ENCODE data around the gene PGAP3. TPM values are rescaled to one million over a fixed set of nuclear protein-coding genes. Genes with fewer than 3 reads are reported as not detected.

PGAP3 gene
- total and polyA plus RNA-seq, 3 experiments from 2014 or later = 11.8 to 22.4 (median 12.1) TPM

GRCh38 chr17:39625198-39625785 lies 62.6 kb downstream of the PGAP3 start:
- H3K36me3 ChIP-seq (ENCODE audit: insufficient read depth, low read length) = no peaks in the 10 kb centered on the region
- DNase-seq = no peak
- no peaks in the 10 kb centered on the region for H3K36me3 Mint-ChIP-seq
- peaks cover 22 to 29% of the 10 kb centered on the region in 2 donors for H3K27me3 Mint-ChIP-seq
- H3K9me3 Mint-ChIP-seq = no peaks in the 10 kb centered on the region
- ChIA-PET POLR2A (interaction anchor here (0.5 kb wide), 1 partner anchor 831 kb away, joined by 11 read pairs; no protein-coding TSS in a partner anchor), CTCF (interaction anchor here (0.5 to 11.4 kb wide), 9 partner anchors 8 to 355 kb away, joined by 3 to 161 read pairs (median 4); partner anchors contain the start of genes PNMT, PSMD3 and STARD3)
- H3K4me3 ChIP-seq (ENCODE audit: low read length) = no peak overlapping the region
- peaks cover 23% of the 10 kb centered on the region for H3K27me3 ChIP-seq (ENCODE audit: insufficient read depth, low read length, poor library complexity, severe bottlenecking)
- no peak overlapping the region for H3K27ac Mint-ChIP-seq
- H3K27ac ChIP-seq (ENCODE audit: low read depth, low read length) = no peak overlapping the region
- H3K4me1 ChIP-seq (ENCODE audit: insufficient read depth, low read length) = peaks cover 27% of the 10 kb centered on the region
- H3K4me1 Mint-ChIP-seq = peaks cover 13 to 30% (median 20%) of the 10 kb centered on the region in 3 donors
- peak overlapping the region in 2 of 7 donors; percentile 37 to 39 for H3K4me3 Mint-ChIP-seq
- H3K9me3 ChIP-seq (ENCODE audit: low read length) = no peaks in the 10 kb centered on the region

- Histone ChIP-seq H3K36me3 (ENCODE audit: insufficient read depth, low read length) (no peaks in the 10 kb centered on the region), H3K4me1 (ENCODE audit: insufficient read depth, low read length) (peaks cover 27% of the 10 kb centered on the region), H3K27ac (ENCODE audit: low read depth, low read length) (no peak overlapping the region), H3K4me3 (ENCODE audit: low read length) (no peak overlapping the region), H3K27me3 (ENCODE audit: insufficient read depth, low read length, poor library complexity, severe bottlenecking) (peaks cover 23% of the 10 kb centered on the region), H3K9me3 (ENCODE audit: low read length) (no peaks in the 10 kb centered on the region)
- ChIA-PET POLR2A (interaction anchor here (0.6 kb wide), 1 partner anchor 182 kb away, joined by 3 read pairs; no protein-coding TSS in a partner anchor), CTCF (interaction anchor here (1.1 to 11.4 kb wide), 9 partner anchors 9 to 356 kb away, joined by 3 to 161 read pairs (median 15); partner anchors contain the start of genes MIEN1, PNMT, PSMD3 and STARD3)
- Mint-ChIP-seq H3K4me1 (peaks cover 13 to 30% (median 20%) of the 10 kb centered on the region in 3 donors), H3K27me3 (peaks cover 22 to 27% of the 10 kb centered on the region in 2 donors), H3K36me3 (no peaks in the 10 kb centered on the region), H3K27ac (no peak overlapping the region), H3K4me3 (peak overlapping the region in 1 of 7 donors; percentile 38), H3K9me3 (no peaks in the 10 kb centered on the region)
- DNase-seq = no peak
Measured at GRCh38 chr17:39624313-39624712, 63.5 kb downstream of the PGAP3 start.

GRCh38 chr17:39623356-39623950 lies 64.4 kb downstream of the PGAP3 start:
- peak; percentile 74 to 87 (median 79) for DNase-seq
- POLR2A ChIA-PET = interaction anchor here (1.0 to 1.1 kb wide), 2 partner anchors 76 to 129 kb away, joined by 3 to 4 read pairs; no protein-coding TSS in a partner anchor
- no peak overlapping the region for H3K27ac ChIP-seq (ENCODE audit: low read depth, low read length)
- no peaks in the 10 kb centered on the region for H3K9me3 Mint-ChIP-seq
- H3K27me3 ChIP-seq (ENCODE audit: insufficient read depth, low read length, poor library complexity, severe bottlenecking) = peaks cover 23% of the 10 kb centered on the region
- CTCF ChIA-PET = interaction anchor here (0.7 to 11.4 kb wide), 22 partner anchors 10 to 333 kb away, joined by 3 to 161 read pairs (median 6); partner anchors contain the start of genes MIEN1, PNMT, STARD3 and TCAP
- no peaks in the 10 kb centered on the region for H3K36me3 ChIP-seq (ENCODE audit: insufficient read depth, low read length)
- peaks cover 17 to 23% of the 10 kb centered on the region in 2 donors for H3K27me3 Mint-ChIP-seq
- peak overlapping the region in 3 of 8 donors; percentile 50 to 87 (median 69) for H3K27ac Mint-ChIP-seq
- H3K4me3 ChIP-seq (ENCODE audit: low read length) = no peak overlapping the region
- H3K36me3 Mint-ChIP-seq = no peaks in the 10 kb centered on the region
- H3K4me1 ChIP-seq (ENCODE audit: insufficient read depth, low read length) = peaks cover 28% of the 10 kb centered on the region
- peak overlapping the region in 4 of 7 donors; percentile 54 to 78 (median 64) for H3K4me3 Mint-ChIP-seq
- no peaks in the 10 kb centered on the region for H3K9me3 ChIP-seq (ENCODE audit: low read length)
- H3K4me1 Mint-ChIP-seq = peaks cover 15 to 32% (median 20%) of the 10 kb centered on the region in 3 donors

- peaks cover 18 to 37% (median 20%) of the 10 kb centered on the region in 3 donors for H3K4me1 Mint-ChIP-seq
- Histone ChIP-seq H3K9me3 (ENCODE audit: low read length) (no peaks in the 10 kb centered on the region), H3K27ac (ENCODE audit: low read depth, low read length) (peak overlapping the region; percentile 57), H3K4me1 (ENCODE audit: insufficient read depth, low read length) (peaks cover 31% of the 10 kb centered on the region), H3K36me3 (ENCODE audit: insufficient read depth, low read length) (no peaks in the 10 kb centered on the region), H3K27me3 (ENCODE audit: insufficient read depth, low read length, poor library complexity, severe bottlenecking) (peaks cover 17% of the 10 kb centered on the region), H3K4me3 (ENCODE audit: low read length) (peak overlapping the region; percentile 50)
- H3K27ac Mint-ChIP-seq = peak overlapping the region; percentile 80 to 92 (median 87)
- H3K36me3 Mint-ChIP-seq = no peaks in the 10 kb centered on the region
- ChIA-PET CTCF (interaction anchor here (0.8 to 11.4 kb wide), 42 partner anchors 9 to 596 kb away, joined by 3 to 161 read pairs (median 5); partner anchors contain the start of genes IKZF3, MIEN1, PNMT and STARD3), POLR2A (interaction anchor here (0.6 to 1.3 kb wide), 4 partner anchors 8 to 180 kb away, joined by 3 to 9 read pairs (median 4); partner anchors contain the start of gene PGAP3)
- peak in 3 of 5 donors; percentile 14 to 71 (median 27) for DNase-seq
- H3K4me3 Mint-ChIP-seq = peak overlapping the region; percentile 70 to 91 (median 83)
- peaks cover 10 to 16% of the 10 kb centered on the region in 2 donors for H3K27me3 Mint-ChIP-seq
- no peaks in the 10 kb centered on the region for H3K9me3 Mint-ChIP-seq
Measured at GRCh38 chr17:39622380-39623006, 65.4 kb downstream of the PGAP3 start.

- peak overlapping the region; percentile 70 to 91 (median 83) for H3K4me3 Mint-ChIP-seq
- DNase-seq = peak; percentile 80 to 89 (median 83)
- no peaks in the 10 kb centered on the region for H3K9me3 Mint-ChIP-seq
- H3K27ac ChIP-seq (ENCODE audit: low read depth, low read length) = peak overlapping the region; percentile 57
- no peaks in the 10 kb centered on the region for H3K9me3 ChIP-seq (ENCODE audit: low read length)
- ChIA-PET CTCF (interaction anchor here (0.6 to 11.4 kb wide), 69 partner anchors 8 to 597 kb away, joined by 3 to 161 read pairs (median 4); partner anchors contain the start of genes IKZF3, MIEN1, NEUROD2 and PGAP3), POLR2A (interaction anchor here (0.6 to 1.3 kb wide), 3 partner anchors 9 to 181 kb away, joined by 3 to 9 read pairs (median 3); partner anchors contain the start of gene PGAP3)
- peak overlapping the region; percentile 50 for H3K4me3 ChIP-seq (ENCODE audit: low read length)
- H3K36me3 Mint-ChIP-seq = no peaks in the 10 kb centered on the region
- peaks cover 17% of the 10 kb centered on the region for H3K27me3 ChIP-seq (ENCODE audit: insufficient read depth, low read length, poor library complexity, severe bottlenecking)
- peaks cover 32% of the 10 kb centered on the region for H3K4me1 ChIP-seq (ENCODE audit: insufficient read depth, low read length)
- peaks cover 10 to 14% of the 10 kb centered on the region in 2 donors for H3K27me3 Mint-ChIP-seq
- peak overlapping the region; percentile 80 to 92 (median 87) for H3K27ac Mint-ChIP-seq
- peaks cover 20 to 34% (median 22%) of the 10 kb centered on the region in 3 donors for H3K4me1 Mint-ChIP-seq
- no peaks in the 10 kb centered on the region for H3K36me3 ChIP-seq (ENCODE audit: insufficient read depth, low read length)
Measured at GRCh38 chr17:39621523-39622379, 66.1 kb downstream of the PGAP3 start.

Other genes with a start within 250 kb of the PGAP3 start
- gene MED1, start 236.8 kb downstream of the PGAP3 start, total RNA-seq = 10 to 100 TPM; 85.1 to 87.3 TPM
- gene MED1, start 236.8 kb downstream of the PGAP3 start, polyA plus RNA-seq = 22.0 TPM
- gene CDK12, start 226.6 kb downstream of the PGAP3 start, total RNA-seq = 10 to 100 TPM; 86.9 to 91.8 TPM
- gene CDK12, start 226.6 kb downstream of the PGAP3 start, polyA plus RNA-seq = 5.6 TPM
- gene NEUROD2, start 80.1 kb downstream of the PGAP3 start, total RNA-seq = not detected
- not detected for gene NEUROD2, start 80.1 kb downstream of the PGAP3 start, polyA plus RNA-seq
- gene PPP1R1B, start 61.1 kb downstream of the PGAP3 start, total RNA-seq = not detected
- gene PPP1R1B, start 61.1 kb downstream of the PGAP3 start, polyA plus RNA-seq = not detected
- 10 to 100 TPM; 71.4 to 74.1 TPM for gene STARD3, start 50.9 kb downstream of the PGAP3 start, total RNA-seq
- 44.5 TPM for gene STARD3, start 50.9 kb downstream of the PGAP3 start, polyA plus RNA-seq
- gene TCAP, start 22.7 kb downstream of the PGAP3 start, total RNA-seq = 1 to 10 TPM in 1 of 2 experiments, under 1 TPM in 1; 0.97 to 1.6 TPM
- not detected for gene TCAP, start 22.7 kb downstream of the PGAP3 start, polyA plus RNA-seq
- gene PNMT, start 19.6 kb downstream of the PGAP3 start, total RNA-seq = not detected
- gene PNMT, start 19.6 kb downstream of the PGAP3 start, polyA plus RNA-seq = 0.39 TPM
- gene ERBB2, start 12.0 kb upstream of the PGAP3 start, total RNA-seq = 1 to 10 TPM; 3.6 to 3.9 TPM
- 2.4 TPM for gene ERBB2, start 12.0 kb upstream of the PGAP3 start, polyA plus RNA-seq
- gene MIEN1, start 42.5 kb upstream of the PGAP3 start, total RNA-seq = 10 to 100 TPM; 42.3 to 46.2 TPM
- 114 TPM for gene MIEN1, start 42.5 kb upstream of the PGAP3 start, polyA plus RNA-seq
- not detected for gene GRB7, start 49.9 kb upstream of the PGAP3 start, total RNA-seq
- gene GRB7, start 49.9 kb upstream of the PGAP3 start, polyA plus RNA-seq = not detected
- gene IKZF3, start 176.3 kb upstream of the PGAP3 start, total RNA-seq = 100 to 1,000 TPM; 119 to 126 TPM
- 138 TPM for gene IKZF3, start 176.3 kb upstream of the PGAP3 start, polyA plus RNA-seq
- under 1 TPM; 0.58 to 0.74 TPM for gene ZPBP2, start 180.1 kb upstream of the PGAP3 start, total RNA-seq
- gene ZPBP2, start 180.1 kb upstream of the PGAP3 start, polyA plus RNA-seq = 0.09 TPM
- gene GSDMB, start 230.6 kb upstream of the PGAP3 start, total RNA-seq = 10 to 100 TPM; 14.0 to 14.8 TPM
- 1.3 TPM for gene GSDMB, start 230.6 kb upstream of the PGAP3 start, polyA plus RNA-seq
- gene ORMDL3, start 239.5 kb upstream of the PGAP3 start, total RNA-seq = 10 to 100 TPM; 73.6 to 76.4 TPM
- 217 TPM for gene ORMDL3, start 239.5 kb upstream of the PGAP3 start, polyA plus RNA-seq
- not detected for gene LRRC3C, start 239.7 kb upstream of the PGAP3 start, total RNA-seq
- gene LRRC3C, start 239.7 kb upstream of the PGAP3 start, polyA plus RNA-seq = not detected

Measured in CD8-positive, alpha-beta memory T cell (primary cell).